ENCODE results near the gene ADGRL1. TPM values are rescaled to one million over a fixed set of nuclear protein-coding genes. Genes with fewer than 3 reads are reported as not detected.

The ADGRL1 gene
- total RNA-seq, 2 experiments from 2014 or later, result 8.4 to 10.9 TPM

GRCh38 chr19:14165990-14166830 is 39.8 kb downstream of the ADGRL1 start:
- intact Hi-C loops (cut with micrococcal nuclease), result no loop called here
- Mint-ChIP-seq H3K27ac (peak overlapping the region; percentile 58), H3K27me3 (no peaks in the 10 kb centered on the region), H3K36me3 (peaks cover 11% of the 10 kb centered on the region), H3K9me3 (no peaks in the 10 kb centered on the region), H3K4me1 (ENCODE audit: low read depth) (peaks cover 27% of the 10 kb centered on the region), H3K4me3 (peak overlapping the region; percentile 59)
- ChIA-PET CTCF (interaction anchor here (1.1 to 2.4 kb wide), 4 partner anchors 20 to 182 kb away, joined by 3 to 8 read pairs (median 4); partner anchors contain the start of gene ASF1B), POLR2A (interaction anchor here (0.6 kb wide), 1 partner anchor 18 kb away, joined by 3 read pairs; no protein-coding TSS in a partner anchor)
- DNase-seq, result no peak

GRCh38 chr19:14164724-14165493 is 41.1 kb downstream of the ADGRL1 start:
- intact Hi-C loops (cut with micrococcal nuclease), result no loop called here
- Mint-ChIP-seq H3K4me3 (no peak overlapping the region), H3K27me3 (no peaks in the 10 kb centered on the region), H3K9me3 (no peaks in the 10 kb centered on the region), H3K27ac (no peak overlapping the region), H3K4me1 (ENCODE audit: low read depth) (peaks cover 27% of the 10 kb centered on the region), H3K36me3 (peaks cover 2% of the 10 kb centered on the region)
- POLR2A ChIA-PET, result no interaction called here
- CTCF ChIA-PET, result interaction anchor here (1.2 to 1.5 kb wide), 2 partner anchors 28 to 184 kb away, joined by 3 to 4 read pairs; partner anchors contain the start of gene ASF1B
- DNase-seq, result no peak

GRCh38 chr19:14164082-14164481 is 41.9 kb downstream of the ADGRL1 start:
- Mint-ChIP-seq H3K27ac (no peak overlapping the region), H3K4me1 (ENCODE audit: low read depth) (peaks cover 27% of the 10 kb centered on the region), H3K9me3 (no peaks in the 10 kb centered on the region), H3K27me3 (no peaks in the 10 kb centered on the region), H3K36me3 (no peaks in the 10 kb centered on the region), H3K4me3 (no peak overlapping the region)
- intact Hi-C loops (cut with micrococcal nuclease), result no loop called here
- ChIA-PET POLR2A (no interaction called here), CTCF (no interaction called here)
- no peak for DNase-seq

- Mint-ChIP-seq H3K4me1 (ENCODE audit: low read depth) (peaks cover 21% of the 10 kb centered on the region), H3K27me3 (no peaks in the 10 kb centered on the region), H3K9me3 (no peaks in the 10 kb centered on the region), H3K27ac (no peak overlapping the region), H3K4me3 (no peak overlapping the region), H3K36me3 (peaks cover 2% of the 10 kb centered on the region)
- POLR2A ChIA-PET, result no interaction called here
- intact Hi-C loops (cut with micrococcal nuclease), result no loop called here
- no peak for DNase-seq
- CTCF ChIA-PET, result no interaction called here
These were observed 43.1 kb downstream of the ADGRL1 start for GRCh38 chr19:14162871-14163297.

- no peak for DNase-seq
- ChIA-PET CTCF (no interaction called here), POLR2A (no interaction called here)
- Mint-ChIP-seq H3K27ac (no peak overlapping the region), H3K4me1 (ENCODE audit: low read depth) (peaks cover 9% of the 10 kb centered on the region), H3K27me3 (no peaks in the 10 kb centered on the region), H3K36me3 (peaks cover 10% of the 10 kb centered on the region), H3K9me3 (no peaks in the 10 kb centered on the region), H3K4me3 (no peak overlapping the region)
- intact Hi-C loops (cut with micrococcal nuclease), result no loop called here
These were observed 44.7 kb downstream of the ADGRL1 start for GRCh38 chr19:14161305-14161704.

- POLR2A ChIA-PET, result no interaction called here
- Mint-ChIP-seq H3K36me3 (peaks cover 10% of the 10 kb centered on the region), H3K9me3 (no peaks in the 10 kb centered on the region), H3K4me3 (no peak overlapping the region), H3K27me3 (no peaks in the 10 kb centered on the region), H3K4me1 (ENCODE audit: low read depth) (no peaks in the 10 kb centered on the region), H3K27ac (no peak overlapping the region)
- DNase-seq, result no peak
- CTCF ChIA-PET, result interaction anchor here (2.4 kb wide), 1 partner anchor 23 kb away, joined by 12 read pairs; the partner anchor contains the start of gene ASF1B
- intact Hi-C loops (cut with micrococcal nuclease), result no loop called here
These were observed 45.8 kb downstream of the ADGRL1 start for GRCh38 chr19:14160017-14160703.

- no peak overlapping the region for H3K4me3 Mint-ChIP-seq
- H3K27me3 Mint-ChIP-seq, result no peaks in the 10 kb centered on the region
- POLR2A ChIA-PET, result no interaction called here
These were observed 46.9 kb downstream of the ADGRL1 start for GRCh38 chr19:14159059-14159458.

GRCh38 chr19:14158276-14159023 is 47.5 kb downstream of the ADGRL1 start:
- H3K4me1 Mint-ChIP-seq (ENCODE audit: low read depth), result no peaks in the 10 kb centered on the region
- no peak overlapping the region for H3K27ac Mint-ChIP-seq
- CTCF ChIA-PET, result interaction anchor here (2.4 kb wide), 1 partner anchor 22 kb away, joined by 12 read pairs; the partner anchor contains the start of gene ASF1B
- no peaks in the 10 kb centered on the region for H3K9me3 Mint-ChIP-seq
- POLR2A ChIA-PET, result no interaction called here
- H3K27me3 Mint-ChIP-seq, result no peaks in the 10 kb centered on the region
- H3K4me3 Mint-ChIP-seq, result no peak overlapping the region
- intact Hi-C loops (cut with micrococcal nuclease), result no loop called here
- peaks cover 10% of the 10 kb centered on the region for H3K36me3 Mint-ChIP-seq
- no peak for DNase-seq

More at GRCh38 chr19:14159059-14159458, 46.9 kb downstream of the ADGRL1 start:
- H3K27ac Mint-ChIP-seq, result no peak overlapping the region
- no peaks in the 10 kb centered on the region for H3K9me3 Mint-ChIP-seq
- no peaks in the 10 kb centered on the region for H3K4me1 Mint-ChIP-seq (ENCODE audit: low read depth)
- CTCF ChIA-PET, result interaction anchor here (2.4 kb wide), 1 partner anchor 22 kb away, joined by 12 read pairs; the partner anchor contains the start of gene ASF1B
- peaks cover 10% of the 10 kb centered on the region for H3K36me3 Mint-ChIP-seq
- intact Hi-C loops (cut with micrococcal nuclease), result no loop called here
- DNase-seq, result no peak

- intact Hi-C loops (cut with micrococcal nuclease), result no loop called here
- DNase-seq, result no peak
- Mint-ChIP-seq H3K36me3 (peaks cover 13% of the 10 kb centered on the region), H3K9me3 (no peaks in the 10 kb centered on the region), H3K4me3 (no peak overlapping the region), H3K27ac (no peak overlapping the region), H3K4me1 (ENCODE audit: low read depth) (no peaks in the 10 kb centered on the region), H3K27me3 (no peaks in the 10 kb centered on the region)
- POLR2A ChIA-PET, result no interaction called here
- CTCF ChIA-PET, result interaction anchor here (2.4 kb wide), 1 partner anchor 20 kb away, joined by 12 read pairs; the partner anchor contains the start of gene ASF1B
These were observed 48.8 kb downstream of the ADGRL1 start for GRCh38 chr19:14156971-14157717.

GRCh38 chr19:14156122-14156521 is 49.8 kb downstream of the ADGRL1 start:
- H3K4me3 Mint-ChIP-seq, result no peak overlapping the region
- DNase-seq, result no peak
- H3K4me1 Mint-ChIP-seq (ENCODE audit: low read depth), result no peaks in the 10 kb centered on the region
- ChIA-PET POLR2A (no interaction called here), CTCF (no interaction called here)
- peaks cover 13% of the 10 kb centered on the region for H3K36me3 Mint-ChIP-seq
- no peak overlapping the region for H3K27ac Mint-ChIP-seq
- intact Hi-C loops (cut with micrococcal nuclease), result no loop called here
- H3K9me3 Mint-ChIP-seq, result no peaks in the 10 kb centered on the region
- no peaks in the 10 kb centered on the region for H3K27me3 Mint-ChIP-seq

GRCh38 chr19:14155371-14155770 is 50.6 kb downstream of the ADGRL1 start:
- Mint-ChIP-seq H3K27ac (no peak overlapping the region), H3K4me3 (no peak overlapping the region), H3K9me3 (no peaks in the 10 kb centered on the region), H3K36me3 (peaks cover 13% of the 10 kb centered on the region), H3K4me1 (ENCODE audit: low read depth) (no peaks in the 10 kb centered on the region), H3K27me3 (no peaks in the 10 kb centered on the region)
- POLR2A ChIA-PET, result no interaction called here
- no peak for DNase-seq
- intact Hi-C loops (cut with micrococcal nuclease), result no loop called here
- CTCF ChIA-PET, result no interaction called here
